ENCODE results near the gene ESYT1.
A peak's percentile ranks its signal among the peaks of the same experiment; 100 is the strongest.

DNA sequence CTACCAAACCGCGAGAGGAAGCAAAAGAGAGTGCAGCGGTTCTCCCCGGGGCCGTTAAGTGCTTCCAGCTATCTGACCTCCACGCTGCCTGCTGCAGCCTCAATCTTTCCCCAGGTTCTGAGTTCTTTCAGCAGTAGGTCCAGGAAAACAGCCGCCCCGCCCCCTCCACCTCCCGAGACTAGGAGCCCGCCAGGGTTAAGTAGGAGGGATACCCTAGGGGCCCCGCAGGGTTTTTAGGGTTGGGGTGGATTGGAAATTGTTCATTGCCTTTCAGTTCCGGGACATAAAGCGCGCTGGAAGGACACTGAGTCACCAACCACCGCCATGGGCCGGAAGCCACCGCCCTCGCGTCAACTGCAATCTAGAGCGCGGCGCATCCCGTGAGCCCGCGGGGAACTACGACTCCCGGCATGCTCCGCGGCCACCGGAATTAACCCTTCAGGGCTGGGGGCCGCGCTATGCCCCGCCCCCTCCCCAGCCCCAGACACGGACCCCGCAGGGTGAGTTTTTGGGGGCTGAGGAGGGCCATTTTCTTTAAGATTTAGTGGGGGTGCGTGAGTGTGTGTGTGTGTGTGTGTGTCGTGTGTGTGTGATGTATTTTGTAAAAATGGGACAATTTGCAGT lies 24.2 kb downstream of the ESYT1 start, which contains the start of gene MYL6B:
- TF ChIP-seq, protein P1, sequence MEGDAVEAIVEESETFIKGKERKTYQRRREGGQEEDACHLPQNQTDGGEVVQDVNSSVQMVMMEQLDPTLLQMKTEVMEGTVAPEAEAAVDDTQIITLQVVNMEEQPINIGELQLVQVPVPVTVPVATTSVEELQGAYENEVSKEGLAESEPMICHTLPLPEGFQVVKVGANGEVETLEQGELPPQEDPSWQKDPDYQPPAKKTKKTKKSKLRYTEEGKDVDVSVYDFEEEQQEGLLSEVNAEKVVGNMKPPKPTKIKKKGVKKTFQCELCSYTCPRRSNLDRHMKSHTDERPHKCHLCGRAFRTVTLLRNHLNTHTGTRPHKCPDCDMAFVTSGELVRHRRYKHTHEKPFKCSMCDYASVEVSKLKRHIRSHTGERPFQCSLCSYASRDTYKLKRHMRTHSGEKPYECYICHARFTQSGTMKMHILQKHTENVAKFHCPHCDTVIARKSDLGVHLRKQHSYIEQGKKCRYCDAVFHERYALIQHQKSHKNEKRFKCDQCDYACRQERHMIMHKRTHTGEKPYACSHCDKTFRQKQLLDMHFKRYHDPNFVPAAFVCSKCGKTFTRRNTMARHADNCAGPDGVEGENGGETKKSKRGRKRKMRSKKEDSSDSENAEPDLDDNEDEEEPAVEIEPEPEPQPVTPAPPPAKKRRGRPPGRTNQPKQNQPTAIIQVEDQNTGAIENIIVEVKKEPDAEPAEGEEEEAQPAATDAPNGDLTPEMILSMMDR (IDR thresholded peaks at IDR 0.05; ENCODE audit: poor library complexity, severe bottlenecking) = no peak
- TF ChIP-seq POLR2AphosphoS5 (IDR thresholded peaks at IDR 0.05) (peak; percentile 94), SMC3 (conservative IDR thresholded peaks at IDR 0.05; ENCODE audit: poor library complexity) (peak; percentile 20), EZH2 (IDR thresholded peaks at IDR 0.05; ENCODE audit: borderline replicate concordance, insufficient read depth, low read length, poor library complexity, severe bottlenecking) (no peak), EP300 (conservative IDR thresholded peaks at IDR 0.05; ENCODE audit: poor library complexity, severe bottlenecking) (peak; percentile 49), TAF1 (IDR thresholded peaks at IDR 0.05; ENCODE audit: low read depth) (peak; percentile 44)
- TF ChIP-seq, protein P2, sequence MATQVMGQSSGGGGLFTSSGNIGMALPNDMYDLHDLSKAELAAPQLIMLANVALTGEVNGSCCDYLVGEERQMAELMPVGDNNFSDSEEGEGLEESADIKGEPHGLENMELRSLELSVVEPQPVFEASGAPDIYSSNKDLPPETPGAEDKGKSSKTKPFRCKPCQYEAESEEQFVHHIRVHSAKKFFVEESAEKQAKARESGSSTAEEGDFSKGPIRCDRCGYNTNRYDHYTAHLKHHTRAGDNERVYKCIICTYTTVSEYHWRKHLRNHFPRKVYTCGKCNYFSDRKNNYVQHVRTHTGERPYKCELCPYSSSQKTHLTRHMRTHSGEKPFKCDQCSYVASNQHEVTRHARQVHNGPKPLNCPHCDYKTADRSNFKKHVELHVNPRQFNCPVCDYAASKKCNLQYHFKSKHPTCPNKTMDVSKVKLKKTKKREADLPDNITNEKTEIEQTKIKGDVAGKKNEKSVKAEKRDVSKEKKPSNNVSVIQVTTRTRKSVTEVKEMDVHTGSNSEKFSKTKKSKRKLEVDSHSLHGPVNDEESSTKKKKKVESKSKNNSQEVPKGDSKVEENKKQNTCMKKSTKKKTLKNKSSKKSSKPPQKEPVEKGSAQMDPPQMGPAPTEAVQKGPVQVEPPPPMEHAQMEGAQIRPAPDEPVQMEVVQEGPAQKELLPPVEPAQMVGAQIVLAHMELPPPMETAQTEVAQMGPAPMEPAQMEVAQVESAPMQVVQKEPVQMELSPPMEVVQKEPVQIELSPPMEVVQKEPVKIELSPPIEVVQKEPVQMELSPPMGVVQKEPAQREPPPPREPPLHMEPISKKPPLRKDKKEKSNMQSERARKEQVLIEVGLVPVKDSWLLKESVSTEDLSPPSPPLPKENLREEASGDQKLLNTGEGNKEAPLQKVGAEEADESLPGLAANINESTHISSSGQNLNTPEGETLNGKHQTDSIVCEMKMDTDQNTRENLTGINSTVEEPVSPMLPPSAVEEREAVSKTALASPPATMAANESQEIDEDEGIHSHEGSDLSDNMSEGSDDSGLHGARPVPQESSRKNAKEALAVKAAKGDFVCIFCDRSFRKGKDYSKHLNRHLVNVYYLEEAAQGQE (IDR thresholded peaks at IDR 0.05; ENCODE audit: borderline replicate concordance) = no peak
